WI38 (cell line): ENCODE data around the gene AKR7A3.

Source experiments
- H3K4me3 ChIP-seq: 2 replicates; pipeline ENCODE4 v1.5.1; 2011; ENCODE audit warnings: low read depth, mild to moderate bottlenecking, control low read depth, low read length
- CTCF ChIP-seq: IDR thresholded peaks from 2 replicates; pipeline ENCODE4 v1.5.1; 2012; ENCODE audit warnings: low read depth, mild to moderate bottlenecking, control low read depth, low read length

Gene AKR7A3

DNA sequence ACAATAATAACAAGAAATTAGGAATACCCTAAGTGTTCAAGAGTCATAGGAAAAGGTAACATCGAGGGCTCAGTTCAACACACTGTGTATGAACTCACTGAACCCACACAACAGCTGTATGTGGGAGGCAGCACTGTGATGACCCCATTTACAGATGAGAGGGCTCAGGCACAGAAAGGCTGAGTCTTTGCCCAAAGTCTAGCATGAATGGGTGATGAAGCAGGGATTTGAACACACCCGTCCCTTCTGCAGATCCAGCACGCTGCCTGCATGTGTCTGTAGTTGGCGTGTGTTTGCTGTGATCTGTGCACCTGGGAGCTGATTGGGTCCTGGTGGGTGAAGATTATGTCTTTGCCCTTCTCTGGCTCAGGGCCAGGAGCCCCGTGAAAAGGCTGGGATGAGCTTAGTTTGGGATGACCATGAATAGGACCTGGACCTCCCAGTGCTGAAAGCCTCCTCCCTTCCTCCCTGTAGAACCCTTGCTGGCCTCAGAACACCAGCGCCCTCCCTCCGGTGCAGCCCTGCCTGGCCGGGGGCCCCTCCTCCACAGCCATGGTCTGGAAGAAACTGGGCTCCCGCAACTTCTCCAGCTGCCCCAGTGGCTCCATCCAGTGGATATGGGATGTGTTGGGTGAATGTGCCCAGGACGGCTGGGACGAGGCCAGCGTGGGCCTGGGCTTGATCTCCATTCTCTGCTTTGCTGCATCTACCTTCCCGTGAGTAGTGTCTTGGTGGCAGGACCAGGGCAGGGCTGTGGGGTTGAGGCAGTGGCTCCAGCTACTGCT lies 28.7 kb upstream of the AKR7A3 start:
- H3K4me3 ChIP-seq: no peak overlapping the region
- TF ChIP-seq CTCF: no peak

DNA sequence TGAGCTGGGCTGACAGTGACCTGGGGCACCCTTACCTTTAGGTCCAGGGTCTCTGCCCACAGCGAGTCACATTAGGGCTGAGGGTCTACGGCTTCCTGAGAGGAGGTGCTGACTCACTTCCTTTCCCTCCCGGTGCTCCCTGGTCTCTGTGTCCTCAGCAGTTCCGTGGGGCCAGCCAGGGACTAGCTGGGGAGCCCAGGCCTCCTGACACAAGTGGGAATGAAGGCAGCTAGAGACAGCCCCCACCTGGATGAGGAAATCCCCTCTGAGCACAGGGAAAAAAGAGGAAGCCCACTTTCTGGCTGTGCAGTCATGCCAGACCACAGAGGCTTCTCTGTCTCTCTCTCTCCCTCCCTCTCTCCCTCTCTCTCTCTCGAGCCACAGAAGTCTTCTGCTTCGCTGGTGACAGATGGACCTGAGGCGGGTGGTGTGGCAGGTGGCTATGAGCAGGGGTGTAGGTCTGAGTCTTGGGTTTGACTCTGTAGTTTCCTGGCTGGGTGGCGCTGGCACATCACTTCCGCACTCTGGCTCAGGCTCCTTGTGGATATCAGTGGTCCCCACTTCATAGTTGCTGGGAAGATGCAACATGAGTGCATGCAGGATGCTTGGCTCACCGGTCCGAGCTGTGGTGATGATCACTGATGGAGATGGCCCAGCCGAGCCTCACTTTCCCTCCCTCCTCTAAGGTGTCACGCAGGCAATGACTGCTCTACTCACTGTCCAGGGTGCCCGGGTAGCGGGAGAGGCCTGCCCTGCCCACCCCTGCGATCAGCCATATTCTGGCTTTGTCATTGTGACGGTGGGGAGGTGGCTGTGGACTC lies 27.0 kb upstream of the AKR7A3 start:
- TF ChIP-seq CTCF: no peak
- H3K4me3 ChIP-seq: no peak overlapping the region

GRCh38 chr1:19313961-19314882 lies 25.7 kb upstream of the AKR7A3 start:
- H3K4me3 ChIP-seq: no peak overlapping the region

GRCh38 chr1:19313636-19313959 lies 25.0 kb upstream of the AKR7A3 start:
- TF ChIP-seq CTCF: no peak
- H3K4me3 ChIP-seq: no peak overlapping the region

More at GRCh38 chr1:19313961-19314882, 25.7 kb upstream of the AKR7A3 start:
- TF ChIP-seq CTCF: no peak

GRCh38 chr1:19312782-19313635 lies 24.4 kb upstream of the AKR7A3 start:
- peak overlapping the region; percentile 70 for H3K4me3 ChIP-seq
- no peak for TF ChIP-seq CTCF

DNA sequence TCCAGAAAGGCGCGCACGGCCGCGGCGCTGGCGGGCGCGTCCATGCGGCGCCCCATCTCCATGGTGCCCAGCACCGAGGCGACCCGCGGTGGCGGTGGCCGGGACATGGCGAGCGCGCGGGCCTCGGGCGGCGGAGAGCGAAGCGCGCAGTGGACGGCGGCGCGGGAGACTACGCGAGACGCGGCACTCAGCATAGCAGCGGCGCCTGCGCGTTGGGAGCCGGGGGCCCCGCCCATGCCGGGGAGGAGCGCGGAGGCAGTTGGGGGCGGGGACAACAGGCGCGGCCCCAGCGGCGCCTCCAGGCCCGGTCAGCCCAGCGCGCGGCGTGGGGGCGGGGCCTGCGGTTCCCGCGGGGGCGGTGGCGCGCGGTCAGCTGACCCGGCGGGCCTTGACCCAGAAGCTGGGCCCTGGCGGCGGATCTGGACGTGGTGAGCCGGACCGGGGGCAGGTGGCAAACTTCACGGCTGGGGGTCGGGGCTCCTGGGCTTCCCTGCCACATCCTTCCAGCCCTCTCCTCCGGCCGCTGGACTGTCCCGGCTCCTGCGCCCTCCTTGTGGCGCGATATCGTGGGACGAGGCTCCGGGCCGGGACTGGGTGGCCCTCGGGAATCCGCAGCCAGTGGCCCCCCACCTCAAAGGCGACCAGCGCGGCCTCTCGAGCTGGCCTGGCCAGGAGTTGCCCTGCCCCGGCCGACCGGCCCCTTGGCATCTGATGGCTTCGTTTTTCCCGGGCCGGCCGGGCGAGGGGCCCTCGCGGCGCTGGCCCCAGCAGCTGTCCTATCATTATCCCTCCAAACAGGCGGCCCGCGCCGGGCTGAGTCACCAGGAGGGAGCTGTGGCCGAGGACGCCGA lies 23.6 kb upstream of the AKR7A3 start, which contains the start of the genes AKR7A2 and SLC66A1:
AKR7A2 (minus strand) TSS at position 214 of the 851 bp plus-strand sequence; CDS start at position 194, 20 bp downstream.
SLC66A1 (plus strand) TSS at position 396 of the 851 bp plus-strand sequence. CDS start 5,352 bp downstream, outside the sequence.
- peak within 1 kb of the TSS; percentile 82 for H3K4me3 ChIP-seq
- no peak for TF ChIP-seq CTCF
